Hepatocyte (in vitro differentiated cells): ENCODE data around the gene ERCC8. TPM values are rescaled to one million over a fixed set of nuclear protein-coding genes. Genes with fewer than 3 reads are reported as not detected.

Experiments
- DNase-seq: peaks from one replicate; pipeline ENCODE4 v3.0.0-alpha.2; 2016; ENCODE audit warnings: low spot score
- H2AFZ ChIP-seq: fragments of 200-600 bp; sonication (generic); 2 replicates; pipeline ENCODE4 v1.6.0; 2016; ENCODE audit warnings: antibody characterized with exemption, mild to moderate bottlenecking
- H3K27ac ChIP-seq: fragments of 200-600 bp; sonication (generic); 2 replicates; pipeline ENCODE4 v1.5.1; 2016; ENCODE audit warnings: mild to moderate bottlenecking
- H3K27me3 ChIP-seq: fragments of 200-600 bp; sonication (generic); 2 replicates; pipeline ENCODE4 v1.6.1; 2016
- H3K36me3 ChIP-seq: fragments of 200-600 bp; sonication (generic); replicated peaks from 2 replicates; pipeline ENCODE4 v1.5.1; 2016; ENCODE audit warnings: low read depth; ENCODE audit not compliant: insufficient read depth
- H3K4me1 ChIP-seq: fragments of 200-600 bp; sonication (generic); 2 replicates; pipeline ENCODE4 v1.5.1; 2016; ENCODE audit warnings: mild to moderate bottlenecking, moderate library complexity; ENCODE audit not compliant: insufficient read depth
- H3K4me2 ChIP-seq: fragments of 200-600 bp; sonication (generic); 2 replicates; pipeline ENCODE4 v1.6.0; 2016
- H3K4me3 ChIP-seq: fragments of 200-600 bp; sonication (generic); 2 replicates; pipeline ENCODE4 v1.5.1; 2016; ENCODE audit warnings: mild to moderate bottlenecking
- H3K79me2 ChIP-seq: fragments of 200-600 bp; sonication (generic); 2 replicates; pipeline ENCODE4 v1.6.0; 2017; ENCODE audit warnings: mild to moderate bottlenecking
- H3K9me2 ChIP-seq: fragments of 200-600 bp; sonication (generic); replicated peaks from 2 replicates; pipeline ENCODE4 v1.6.0; 2017; ENCODE audit warnings: mild to moderate bottlenecking; ENCODE audit not compliant: insufficient read depth
- H3K9me3 ChIP-seq: fragments of 200-600 bp; sonication (generic); 2 replicates; pipeline ENCODE4 v1.5.1; 2016; ENCODE audit warnings: low read depth, mild to moderate bottlenecking
- H4K20me1 ChIP-seq: fragments of 200-600 bp; sonication (generic); 2 replicates; pipeline ENCODE4 v1.6.0; 2016; ENCODE audit warnings: mild to moderate bottlenecking; ENCODE audit not compliant: insufficient read depth, poor library complexity, severe bottlenecking
- CTCF ChIP-seq: fragments of 200-600 bp; sonication (generic); IDR thresholded peaks from 2 replicates; pipeline ENCODE4 v1.5.1; 2016; ENCODE audit warnings: antibody characterized with exemption, mild to moderate bottlenecking; ENCODE audit not compliant: poor library complexity
- EZH2 ChIP-seq: fragments of 200-600 bp; sonication (generic); IDR thresholded peaks from 2 replicates; pipeline ENCODE4 v1.6.1; 2016; ENCODE audit warnings: antibody characterized with exemption, mild to moderate bottlenecking, borderline replicate concordance
- EZH2phosphoT487 ChIP-seq: fragments of 200-600 bp; sonication (generic); IDR thresholded peaks from one replicate; pipeline ENCODE4 v1.6.1; 2018; ENCODE audit warnings: antibody characterized with exemption, mild to moderate bottlenecking, low read depth, moderate library complexity; ENCODE audit not compliant: unreplicated experiment, severe bottlenecking
- WGBS: methylation state at CpG from one replicate; pipeline ENCODE4 v1.1.6; 2016; ENCODE audit warnings: low lambda C conversion rate; ENCODE audit errors: missing lambda C conversion rate; 5-methylcytosine and 5-hydroxymethylcytosine counted together
- polyA plus RNA-seq: library from polyadenylated mRNA; unstranded; fragments of >200 nt; fragmentation: Nextera tagmentation; extraction: Ambion mirVana; gene quantifications from 2 replicates; pipeline ENCODE4 v1.2.1, GENCODE V29; 2016
- total RNA-seq: library from RNA; depleted of rRNA; stranded (reverse); fragments of >200 nt; gene quantifications from 2 replicates; pipeline ENCODE4 v1.2.3, GENCODE V29; 2014

ERCC8 gene
- total RNA-seq = 13.2 and 16.8 TPM in 2 replicates
- 4.2 and 6.4 TPM in 2 replicates for polyA plus RNA-seq

GRCh38 chr5:60944904-60945812, at the start of gene ERCC8, which contains the start of gene NDUFAF2:
Gene ERCC8, minus strand, starts transcription at chr5:60945070. Its CDS starts 62 bp downstream, at chr5:60945008.
Gene NDUFAF2, plus strand, starts transcription at chr5:60945205. Its CDS starts 51 bp downstream, at chr5:60945256.
- H3K9me3 ChIP-seq = no peaks in the 10 kb centered on the region
- H3K27ac ChIP-seq = peak within 1 kb of the TSS; percentile 89
- WGBS = 1% methylated on average over 64 of the region's 64 CpGs
- peaks cover 5% of the 10 kb centered on the region for H3K4me1 ChIP-seq
- peaks cover 85% of the 10 kb centered on the region for H3K79me2 ChIP-seq
- H3K36me3 ChIP-seq = no peaks in the 10 kb centered on the region
- H2AFZ ChIP-seq = peak within 1 kb of the TSS; percentile 94
- peak within 1 kb of the TSS; percentile 86 for H3K4me2 ChIP-seq
- no peaks in the 10 kb centered on the region for H4K20me1 ChIP-seq
- peak; percentile 94 for DNase-seq
- TF ChIP-seq EZH2phosphoT487 = no peak
- TF ChIP-seq CTCF = no peak
- no peaks in the 10 kb centered on the region for H3K9me2 ChIP-seq
- no peaks in the 10 kb centered on the region for H3K27me3 ChIP-seq
- H3K4me3 ChIP-seq = peak within 1 kb of the TSS; percentile 76

GRCh38 chr5:60993875-60994571, 49.2 kb upstream of the ERCC8 start:
- Histone ChIP-seq H3K27ac (no peak overlapping the region), H2AFZ (no peak overlapping the region), H3K4me2 (no peak overlapping the region), H3K27me3 (no peaks in the 10 kb centered on the region), H3K4me3 (no peak overlapping the region), H3K9me3 (no peaks in the 10 kb centered on the region), H4K20me1 (no peaks in the 10 kb centered on the region), H3K36me3 (no peaks in the 10 kb centered on the region), H3K4me1 (no peaks in the 10 kb centered on the region), H3K79me2 (no peaks in the 10 kb centered on the region), H3K9me2 (no peaks in the 10 kb centered on the region)
- DNase-seq = no peak
- WGBS = 93% methylated on average over 11 of the region's 11 CpGs
- TF ChIP-seq CTCF = no peak
- no peak for TF ChIP-seq EZH2
- TF ChIP-seq EZH2phosphoT487 = no peak

- Histone ChIP-seq H3K4me1 (no peaks in the 10 kb centered on the region), H3K4me3 (no peak overlapping the region), H3K9me3 (no peaks in the 10 kb centered on the region), H3K36me3 (no peaks in the 10 kb centered on the region), H3K27me3 (no peaks in the 10 kb centered on the region), H2AFZ (no peak overlapping the region), H3K27ac (no peak overlapping the region), H3K4me2 (no peak overlapping the region), H4K20me1 (no peaks in the 10 kb centered on the region), H3K79me2 (no peaks in the 10 kb centered on the region), H3K9me2 (no peaks in the 10 kb centered on the region)
- DNase-seq = no peak
- WGBS = 100% methylated on average over 2 of the region's 2 CpGs
- TF ChIP-seq EZH2phosphoT487 (no peak), EZH2 (no peak), CTCF (no peak)
These were observed 48.6 kb upstream of the ERCC8 start for GRCh38 chr5:60993425-60993824.
